GM06990 (cell line): ENCODE data around the gene LRRC32.

ENCODE experiments used
- DNase-seq: peaks from one replicate; pipeline ENCODE4 v3.0.0-alpha.2; 2011; ENCODE audit not compliant: insufficient read length; ENCODE audit errors: extremely low read depth
- H3K27me3 ChIP-seq: replicated peaks from 2 replicates; pipeline ENCODE4 v1.6.0; 2011; ENCODE audit warnings: low read length; ENCODE audit not compliant: control insufficient read depth, insufficient read depth
- H3K36me3 ChIP-seq: 2 replicates; pipeline ENCODE4 v1.5.1; 2011; ENCODE audit warnings: low read length; ENCODE audit not compliant: control insufficient read depth, insufficient read depth
- H3K4me3 ChIP-seq: replicated peaks from 2 replicates; pipeline ENCODE4 v1.5.1; 2011; ENCODE audit warnings: low read depth, mild to moderate bottlenecking, control low read depth, low read length
- TF ChIP-seq, protein P1 (sequence below): IDR thresholded peaks from 2 replicates; pipeline ENCODE4 v1.5.1; 2011; ENCODE audit warnings: low read length, control low read depth, mild to moderate bottlenecking, inconsistent platforms; ENCODE audit not compliant: insufficient read depth, poor library complexity, severe bottlenecking

LRRC32 gene

DNA sequence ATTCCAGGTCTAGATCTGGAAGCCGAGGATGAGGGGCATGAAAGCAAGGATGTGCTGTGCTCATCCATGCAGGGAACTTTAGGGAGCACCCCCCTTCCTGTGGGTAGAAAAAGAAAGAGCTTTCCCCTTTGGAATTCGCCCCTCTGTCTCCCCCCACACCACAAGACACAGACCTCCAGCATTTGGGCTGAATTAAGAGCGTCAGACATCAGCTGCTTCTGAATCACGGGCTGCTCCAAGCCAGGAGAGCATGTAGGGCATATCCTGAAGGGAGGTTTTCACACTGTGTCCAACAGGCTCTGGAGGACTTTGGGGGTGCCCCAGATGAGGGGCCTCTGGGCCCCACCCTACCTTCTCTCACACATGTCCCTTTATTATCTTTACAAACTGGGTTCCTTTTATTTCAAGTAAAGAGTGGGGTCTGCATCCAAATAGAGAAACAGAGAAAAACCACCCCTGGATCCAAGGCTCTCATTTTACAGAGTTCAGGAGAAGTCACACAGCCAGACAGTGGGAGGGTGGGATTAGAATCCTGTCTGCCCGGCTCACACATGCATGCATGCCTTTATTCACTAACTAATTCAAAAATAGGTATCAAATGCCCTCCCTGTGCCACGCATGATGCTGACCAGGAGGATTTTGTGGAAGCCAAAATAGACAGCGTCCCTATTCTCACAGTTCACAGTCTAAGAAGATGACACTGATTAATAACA lies 52.8 kb downstream of the LRRC32 start:
- Histone ChIP-seq H3K27me3 (peaks cover 2% of the 10 kb centered on the region; the same call in 1 of the 2 replicates), H3K36me3 (no peaks in the 10 kb centered on the region), H3K4me3 (no peak overlapping the region)
- TF ChIP-seq, protein P1, sequence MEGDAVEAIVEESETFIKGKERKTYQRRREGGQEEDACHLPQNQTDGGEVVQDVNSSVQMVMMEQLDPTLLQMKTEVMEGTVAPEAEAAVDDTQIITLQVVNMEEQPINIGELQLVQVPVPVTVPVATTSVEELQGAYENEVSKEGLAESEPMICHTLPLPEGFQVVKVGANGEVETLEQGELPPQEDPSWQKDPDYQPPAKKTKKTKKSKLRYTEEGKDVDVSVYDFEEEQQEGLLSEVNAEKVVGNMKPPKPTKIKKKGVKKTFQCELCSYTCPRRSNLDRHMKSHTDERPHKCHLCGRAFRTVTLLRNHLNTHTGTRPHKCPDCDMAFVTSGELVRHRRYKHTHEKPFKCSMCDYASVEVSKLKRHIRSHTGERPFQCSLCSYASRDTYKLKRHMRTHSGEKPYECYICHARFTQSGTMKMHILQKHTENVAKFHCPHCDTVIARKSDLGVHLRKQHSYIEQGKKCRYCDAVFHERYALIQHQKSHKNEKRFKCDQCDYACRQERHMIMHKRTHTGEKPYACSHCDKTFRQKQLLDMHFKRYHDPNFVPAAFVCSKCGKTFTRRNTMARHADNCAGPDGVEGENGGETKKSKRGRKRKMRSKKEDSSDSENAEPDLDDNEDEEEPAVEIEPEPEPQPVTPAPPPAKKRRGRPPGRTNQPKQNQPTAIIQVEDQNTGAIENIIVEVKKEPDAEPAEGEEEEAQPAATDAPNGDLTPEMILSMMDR: no peak
- DNase-seq: no peak

DNA sequence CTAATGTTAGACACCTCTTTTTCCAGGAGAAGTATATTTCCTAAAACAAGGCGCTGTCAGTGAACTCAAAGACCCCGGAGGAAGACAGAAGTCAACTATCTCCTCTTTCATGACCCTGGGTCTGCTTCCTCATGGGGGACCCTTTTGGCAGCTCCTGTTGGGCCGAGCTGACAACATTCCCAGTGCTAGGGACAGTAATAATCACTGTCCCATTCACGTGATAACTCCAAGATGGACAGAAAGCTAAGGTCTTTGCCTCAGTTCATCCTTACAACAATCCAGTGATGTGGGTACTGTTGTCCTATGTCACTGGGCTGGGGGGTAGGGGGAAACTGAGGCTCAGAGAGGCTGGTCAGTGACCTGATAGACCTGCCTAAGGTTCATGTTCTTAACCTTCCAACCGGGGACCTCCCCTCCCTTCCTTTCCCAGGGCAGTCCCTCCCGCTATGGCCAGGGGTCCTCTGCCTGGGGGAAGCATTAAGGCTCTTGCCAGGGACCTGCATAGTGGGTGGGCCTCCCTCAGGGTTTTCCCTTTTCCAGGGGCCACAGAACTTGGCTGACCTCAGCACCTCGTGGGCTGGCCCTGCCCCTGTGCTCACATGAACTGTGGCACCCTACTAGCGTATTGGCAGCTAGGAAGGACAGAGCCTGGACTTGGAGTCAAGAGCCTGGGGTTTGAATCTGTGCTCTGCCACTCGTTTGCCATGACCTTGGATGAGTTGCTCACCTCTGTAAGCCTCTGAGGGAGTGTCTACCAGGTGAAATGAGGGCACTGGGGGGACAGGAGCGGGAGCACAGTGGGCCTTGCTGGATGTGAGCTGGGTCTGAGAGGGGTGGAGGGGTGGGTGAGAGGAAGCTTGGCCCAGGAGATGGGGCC lies 53.6 kb downstream of the LRRC32 start:
- TF ChIP-seq, protein P1: no peak
- peaks cover 2% of the 10 kb centered on the region; the same call in 1 of the 2 replicates for H3K27me3 ChIP-seq

DNA sequence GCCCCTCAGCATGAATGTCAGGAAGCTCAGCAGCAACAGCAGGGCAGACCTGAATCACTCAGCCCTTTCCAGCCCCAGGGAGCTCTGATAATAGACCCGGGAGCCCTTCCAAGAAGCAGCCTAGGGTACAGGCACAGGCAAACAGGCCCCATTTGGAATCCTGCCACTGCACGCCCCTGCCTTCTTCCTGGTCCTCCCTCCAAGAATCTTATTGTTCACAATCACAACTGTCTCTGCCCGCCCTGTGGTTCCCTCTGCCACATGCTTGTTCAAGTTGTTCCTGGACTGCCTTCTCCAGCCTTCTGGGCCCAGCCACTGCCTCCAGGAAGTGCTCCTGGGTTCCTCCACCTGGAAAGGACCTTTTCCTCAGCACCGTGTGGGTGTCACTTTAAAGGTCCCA lies 54.6 kb downstream of the LRRC32 start:
- no peaks in the 10 kb centered on the region for H3K36me3 ChIP-seq
- no peak for DNase-seq
- H3K27me3 ChIP-seq: no peaks in the 10 kb centered on the region; the same call in 1 of the 2 replicates
- H3K4me3 ChIP-seq: no peak overlapping the region
- TF ChIP-seq, protein P1: no peak

More for the DNA sequence above, 53.6 kb downstream of the LRRC32 start:
- Histone ChIP-seq H3K4me3 (no peak overlapping the region), H3K36me3 (no peaks in the 10 kb centered on the region)
- DNase-seq: no peak

DNA sequence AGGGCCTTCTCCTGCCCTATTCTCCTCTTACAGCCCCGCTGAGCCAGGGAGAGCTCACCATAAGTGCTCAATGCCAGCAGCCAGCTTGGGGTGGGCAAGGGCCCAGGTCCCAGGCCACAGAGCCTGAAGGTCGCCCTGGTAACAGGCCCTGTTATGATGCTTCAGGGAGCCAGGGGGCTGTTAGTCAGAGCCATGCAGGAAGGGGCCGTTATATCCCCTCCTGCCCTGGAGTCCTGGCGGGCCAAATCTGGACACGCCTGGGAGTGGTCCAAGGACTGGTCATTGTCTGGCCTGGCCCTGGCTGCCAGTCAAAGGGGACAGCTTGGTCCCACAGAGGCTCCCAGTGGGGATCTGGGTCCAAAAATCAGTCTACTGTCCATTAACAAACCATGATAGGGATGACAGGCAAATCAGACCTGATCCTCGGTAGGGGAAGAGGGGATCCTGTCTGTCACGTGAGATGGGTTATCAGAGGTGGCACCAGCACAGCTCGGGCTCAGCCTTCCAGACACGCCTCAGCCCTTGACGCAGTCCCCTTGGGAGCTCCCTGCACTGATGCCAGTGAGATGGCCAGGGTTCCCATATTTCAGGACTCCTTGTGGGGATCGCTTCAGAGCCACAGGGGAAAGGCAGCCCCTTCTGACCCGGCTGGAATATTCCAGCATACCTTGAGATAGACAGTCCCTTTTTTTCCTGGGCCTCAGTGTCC lies 55.9 kb downstream of the LRRC32 start:
- DNase-seq: no peak
- Histone ChIP-seq H3K4me3 (no peak overlapping the region), H3K36me3 (no peaks in the 10 kb centered on the region), H3K27me3 (no peaks in the 10 kb centered on the region; the same call in 1 of the 2 replicates)
- TF ChIP-seq, protein P1: no peak

DNA sequence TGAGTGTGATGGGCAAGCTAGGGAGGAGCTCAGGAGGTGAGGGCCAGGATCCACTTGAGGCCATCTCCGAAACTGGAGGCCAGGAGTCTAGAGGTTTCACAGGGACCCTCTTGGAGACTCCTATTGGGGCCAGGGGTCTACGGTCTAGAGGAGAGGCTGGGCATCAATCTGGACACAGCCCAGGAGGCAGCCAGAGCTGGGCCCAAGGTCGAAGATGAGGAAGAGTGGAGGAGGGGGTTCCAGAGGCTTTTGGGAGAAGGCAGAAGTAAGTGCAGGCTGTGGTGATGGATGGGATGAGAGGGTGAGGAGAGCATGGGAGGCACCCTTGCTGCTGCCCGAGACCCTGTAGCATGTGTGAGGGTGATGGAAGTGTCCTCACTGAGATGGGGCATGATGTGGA lies 56.6 kb downstream of the LRRC32 start:
- TF ChIP-seq, protein P1: no peak

More for the DNA sequence above, 56.6 kb downstream of the LRRC32 start:
- no peaks in the 10 kb centered on the region; the same call in 1 of the 2 replicates for H3K27me3 ChIP-seq
- no peak for DNase-seq
- no peaks in the 10 kb centered on the region for H3K36me3 ChIP-seq
- H3K4me3 ChIP-seq: no peak overlapping the region
